Measurements from ENCODE around the gene HIPK2. TPM values are rescaled to one million over a fixed set of nuclear protein-coding genes. Genes with fewer than 3 reads are reported as not detected.

HIPK2 gene
- total and polyA plus RNA-seq, 3 experiments from 2014 or later, result 1.7 to 22.7 (median 21.2) TPM

DNA sequence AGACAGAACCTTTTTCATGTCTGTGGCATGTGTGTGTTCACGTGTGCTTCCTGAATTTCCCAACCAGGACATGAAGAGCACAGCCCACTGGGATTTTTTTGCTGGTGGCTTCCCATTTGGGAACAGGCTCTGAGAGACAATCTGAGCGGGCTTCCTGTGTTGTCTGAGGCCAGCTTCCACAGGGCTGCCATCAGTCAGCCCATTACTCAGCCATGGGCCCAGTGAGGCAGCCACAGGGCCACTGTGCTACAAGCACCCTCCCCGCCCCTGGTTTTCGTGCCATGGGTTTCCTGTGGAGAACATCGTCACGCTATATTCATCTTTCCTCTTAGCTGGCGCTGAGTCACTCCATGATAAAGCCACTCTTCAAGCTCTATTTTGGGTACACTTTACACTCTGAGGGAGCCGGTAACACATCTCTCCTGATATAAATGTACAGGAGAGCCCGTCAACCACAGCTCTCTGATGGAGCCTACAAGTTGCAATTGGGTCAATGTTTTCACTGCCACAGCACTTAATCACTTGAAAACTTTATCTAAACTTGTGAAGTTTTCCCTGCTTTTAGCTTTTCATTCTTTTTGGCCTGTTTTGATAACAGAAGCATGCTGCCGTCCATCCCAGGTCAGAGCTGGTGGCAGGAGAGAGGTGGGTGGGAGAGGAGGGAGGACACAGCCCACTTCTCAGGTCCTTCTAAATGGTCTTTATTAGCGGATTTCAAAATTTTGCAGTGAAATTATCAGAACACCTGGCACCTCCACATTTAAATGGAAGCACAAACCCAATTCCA lies 96.9 kb downstream of the HIPK2 start:
- Histone ChIP-seq H3K9me3 (ENCODE audit: low read length) (no peaks in the 10 kb centered on the region), H3K4me1 (ENCODE audit: insufficient read depth, low read length) (peaks cover 23% of the 10 kb centered on the region), H3K36me3 (ENCODE audit: insufficient read depth, low read length) (no peaks in the 10 kb centered on the region), H3K27ac (ENCODE audit: low read depth, low read length) (no peak overlapping the region), H3K27me3 (ENCODE audit: insufficient read depth, low read length, poor library complexity, severe bottlenecking) (no peaks in the 10 kb centered on the region), H3K4me3 (ENCODE audit: low read length) (no peak overlapping the region)
- peak overlapping the region in 6 of 8 donors; percentile 38 to 83 (median 62) for H3K27ac Mint-ChIP-seq
- DNase-seq, result peak in 2 of 5 donors; percentile 7 to 60
- peak overlapping the region; percentile 13 to 75 (median 39) for H3K4me3 Mint-ChIP-seq
- POLR2A ChIA-PET, result interaction anchor here (0.5 kb wide), 1 partner anchor 581 kb away, joined by 9 read pairs; no protein-coding TSS in a partner anchor
- peaks cover 0 to 3% (median 0%) of the 10 kb centered on the region in 5 donors for H3K9me3 Mint-ChIP-seq
- CTCF ChIA-PET, result interaction anchor here (1.4 kb wide), 1 partner anchor 35 kb away, joined by 5 read pairs; no protein-coding TSS in a partner anchor
- H3K27me3 Mint-ChIP-seq, result no peaks in the 10 kb centered on the region
- H3K36me3 Mint-ChIP-seq, result peaks cover 0 to 3% (median 2%) of the 10 kb centered on the region in 3 donors
- H3K4me1 Mint-ChIP-seq, result peaks cover 29 to 48% (median 47%) of the 10 kb centered on the region in 3 donors

DNA sequence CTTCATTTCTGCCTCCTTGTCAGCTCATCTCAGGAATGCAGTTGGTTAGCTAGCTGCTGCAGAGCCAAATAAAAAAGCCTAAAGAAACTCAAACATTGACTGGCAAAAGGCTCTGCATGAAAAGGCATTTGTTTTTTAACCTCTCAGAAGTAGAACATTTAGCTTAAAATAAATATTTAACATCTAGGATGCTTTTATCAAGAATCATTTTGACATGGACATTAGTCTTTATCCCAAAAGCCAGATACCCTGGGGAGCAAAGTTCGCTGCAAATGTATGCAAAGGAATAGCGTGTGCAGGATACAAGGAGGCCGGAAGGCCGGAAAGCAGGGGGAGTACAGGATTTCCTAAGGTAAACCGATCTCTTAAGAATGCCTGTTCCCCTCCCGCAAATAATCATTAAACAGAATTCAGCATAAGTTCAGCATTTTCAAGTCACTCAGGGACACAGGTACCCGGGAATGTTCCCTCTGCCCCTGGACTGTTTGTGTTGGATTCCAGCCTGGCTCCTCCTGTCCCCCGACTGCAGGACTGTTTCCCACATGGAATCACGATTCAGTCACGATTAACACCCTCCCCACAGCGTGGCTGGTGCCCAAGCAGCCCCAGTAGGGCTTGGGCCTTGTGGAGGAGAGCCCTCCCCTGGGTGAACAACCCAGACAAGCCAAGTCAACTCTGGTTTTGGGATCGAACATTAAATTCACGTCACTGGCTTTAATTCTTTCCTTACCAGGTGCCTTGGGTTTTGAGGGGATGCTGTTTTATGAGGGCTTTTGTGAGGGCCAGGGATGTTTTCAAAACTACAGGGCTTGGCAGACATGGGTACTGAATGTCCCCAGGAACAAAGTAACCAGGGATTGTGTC lies 97.8 kb downstream of the HIPK2 start:
- H3K27me3 Mint-ChIP-seq, result no peaks in the 10 kb centered on the region
- POLR2A ChIA-PET, result interaction anchor here (0.6 kb wide), 1 partner anchor 201 kb away, joined by 3 read pairs; no protein-coding TSS in a partner anchor
- H3K27ac Mint-ChIP-seq, result peak overlapping the region in 2 of 8 donors; percentile 38 to 51
- DNase-seq, result no peak
- Histone ChIP-seq H3K27me3 (ENCODE audit: insufficient read depth, low read length, poor library complexity, severe bottlenecking) (no peaks in the 10 kb centered on the region), H3K4me3 (ENCODE audit: low read length) (no peak overlapping the region), H3K9me3 (ENCODE audit: low read length) (no peaks in the 10 kb centered on the region), H3K36me3 (ENCODE audit: insufficient read depth, low read length) (no peaks in the 10 kb centered on the region), H3K27ac (ENCODE audit: low read depth, low read length) (no peak overlapping the region), H3K4me1 (ENCODE audit: insufficient read depth, low read length) (peaks cover 23% of the 10 kb centered on the region)
- CTCF ChIA-PET, result no interaction called here
- H3K9me3 Mint-ChIP-seq, result no peaks in the 10 kb centered on the region
- H3K4me3 Mint-ChIP-seq, result peak overlapping the region in 2 of 7 donors; percentile 39 to 71
- peaks cover 0 to 2% (median 2%) of the 10 kb centered on the region in 3 donors for H3K36me3 Mint-ChIP-seq
- H3K4me1 Mint-ChIP-seq, result peaks cover 36 to 57% (median 56%) of the 10 kb centered on the region in 3 donors

DNA sequence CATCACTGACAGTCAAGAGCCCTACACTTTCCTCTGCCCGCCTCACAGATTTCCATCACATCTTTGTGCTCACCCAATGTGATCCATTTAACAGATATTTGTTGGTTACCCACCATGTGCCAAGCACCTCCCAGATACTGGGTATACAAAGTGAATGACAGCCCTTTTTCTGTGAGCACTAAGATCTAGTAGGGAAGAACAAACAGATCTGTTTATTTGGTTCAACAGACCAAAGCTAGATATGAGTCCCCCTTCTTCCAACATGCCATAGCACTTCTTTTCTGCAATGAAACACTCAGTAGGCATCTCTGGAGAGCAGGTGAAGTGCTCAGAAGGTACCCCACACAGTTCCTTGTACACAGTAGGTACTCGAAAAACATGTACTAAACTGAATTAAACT lies 101.4 kb downstream of the HIPK2 start:
- peak overlapping the region in 1 of 8 donors; percentile 86 for H3K27ac Mint-ChIP-seq
- no peak for DNase-seq
- peaks cover 0 to 7% (median 4%) of the 10 kb centered on the region in 3 donors for H3K36me3 Mint-ChIP-seq
- H3K27ac ChIP-seq (ENCODE audit: low read depth, low read length), result no peak overlapping the region
- POLR2A ChIA-PET, result no interaction called here
- H3K27me3 ChIP-seq (ENCODE audit: insufficient read depth, low read length, poor library complexity, severe bottlenecking), result no peaks in the 10 kb centered on the region
- H3K9me3 ChIP-seq (ENCODE audit: low read length), result no peaks in the 10 kb centered on the region
- no peak overlapping the region for H3K4me3 Mint-ChIP-seq
- H3K36me3 ChIP-seq (ENCODE audit: insufficient read depth, low read length), result no peaks in the 10 kb centered on the region
- H3K4me3 ChIP-seq (ENCODE audit: low read length), result no peak overlapping the region
- CTCF ChIA-PET, result no interaction called here
- H3K9me3 Mint-ChIP-seq, result no peaks in the 10 kb centered on the region
- H3K27me3 Mint-ChIP-seq, result no peaks in the 10 kb centered on the region
- peaks cover 18 to 44% (median 38%) of the 10 kb centered on the region in 3 donors for H3K4me1 Mint-ChIP-seq
- peaks cover 2% of the 10 kb centered on the region for H3K4me1 ChIP-seq (ENCODE audit: insufficient read depth, low read length)

GRCh38 chr7:139675127-139676125 lies 102.4 kb downstream of the HIPK2 start:
- no peaks in the 10 kb centered on the region for H3K4me1 ChIP-seq (ENCODE audit: insufficient read depth, low read length)
- H3K4me3 ChIP-seq (ENCODE audit: low read length), result no peak overlapping the region
- ChIA-PET POLR2A (no interaction called here), CTCF (interaction anchor here (1.8 kb wide), 1 partner anchor 30 kb away, joined by 8 read pairs; no protein-coding TSS in a partner anchor)
- no peak for DNase-seq
- H3K36me3 ChIP-seq (ENCODE audit: insufficient read depth, low read length), result no peaks in the 10 kb centered on the region
- Mint-ChIP-seq H3K9me3 (no peaks in the 10 kb centered on the region), H3K36me3 (peaks cover 0 to 7% (median 4%) of the 10 kb centered on the region in 3 donors), H3K27ac (no peak overlapping the region), H3K27me3 (no peaks in the 10 kb centered on the region), H3K4me3 (peak overlapping the region in 1 of 7 donors; percentile 4), H3K4me1 (peaks cover 12 to 34% (median 28%) of the 10 kb centered on the region in 3 donors)
- no peak overlapping the region for H3K27ac ChIP-seq (ENCODE audit: low read depth, low read length)
- no peaks in the 10 kb centered on the region for H3K27me3 ChIP-seq (ENCODE audit: insufficient read depth, low read length, poor library complexity, severe bottlenecking)
- no peaks in the 10 kb centered on the region for H3K9me3 ChIP-seq (ENCODE audit: low read length)

DNA sequence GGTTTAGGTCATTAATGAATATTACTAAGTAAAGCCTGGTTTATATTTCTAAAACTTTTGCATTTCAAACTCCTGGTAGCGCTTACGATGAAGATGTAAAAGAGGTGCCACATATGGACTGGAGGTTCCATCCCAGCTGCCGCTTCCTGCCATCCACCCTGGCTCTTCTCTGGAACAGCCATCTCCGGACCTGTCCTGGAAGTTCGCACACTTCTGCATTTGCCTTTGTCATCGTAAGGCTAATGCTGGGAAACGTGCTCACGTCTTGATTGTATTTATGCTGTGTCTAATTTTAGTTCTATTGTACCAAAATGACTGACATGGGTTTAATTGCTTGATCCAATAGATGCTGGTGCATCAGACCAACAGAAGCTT lies 103.1 kb downstream of the HIPK2 start:
- CTCF ChIA-PET, result interaction anchor here (1.8 kb wide), 1 partner anchor 29 kb away, joined by 8 read pairs; no protein-coding TSS in a partner anchor
- Histone ChIP-seq H3K9me3 (ENCODE audit: low read length) (no peaks in the 10 kb centered on the region), H3K27ac (ENCODE audit: low read depth, low read length) (no peak overlapping the region), H3K4me1 (ENCODE audit: insufficient read depth, low read length) (no peaks in the 10 kb centered on the region), H3K27me3 (ENCODE audit: insufficient read depth, low read length, poor library complexity, severe bottlenecking) (no peaks in the 10 kb centered on the region), H3K4me3 (ENCODE audit: low read length) (no peak overlapping the region), H3K36me3 (ENCODE audit: insufficient read depth, low read length) (no peaks in the 10 kb centered on the region)
- no peak for DNase-seq
- Mint-ChIP-seq H3K4me3 (no peak overlapping the region), H3K36me3 (peaks cover 0 to 7% (median 4%) of the 10 kb centered on the region in 3 donors), H3K4me1 (peaks cover 12 to 37% (median 25%) of the 10 kb centered on the region in 3 donors), H3K27ac (no peak overlapping the region), H3K27me3 (no peaks in the 10 kb centered on the region), H3K9me3 (no peaks in the 10 kb centered on the region)
- POLR2A ChIA-PET, result no interaction called here

DNA sequence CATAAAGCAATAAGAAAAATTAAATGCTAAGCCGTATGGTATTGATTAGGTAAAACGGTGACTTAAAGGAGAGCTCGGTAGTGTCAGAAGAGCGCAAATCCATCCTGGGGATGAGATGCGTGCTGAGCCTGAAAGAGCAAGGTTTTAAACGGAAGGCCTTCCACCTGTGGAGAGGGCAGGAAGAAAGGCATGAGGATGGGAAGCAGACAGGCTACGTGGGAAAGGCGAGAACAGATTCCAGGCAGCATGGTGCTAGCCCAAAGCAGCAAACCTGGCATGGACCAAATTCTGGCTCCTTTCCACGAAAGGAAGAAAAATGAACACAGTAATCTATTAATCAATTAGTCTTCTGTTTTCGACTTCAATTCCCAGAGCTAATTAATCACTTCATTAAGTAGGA lies 103.5 kb downstream of the HIPK2 start:
- H3K9me3 ChIP-seq (ENCODE audit: low read length), result no peaks in the 10 kb centered on the region
- no peak overlapping the region for H3K4me3 ChIP-seq (ENCODE audit: low read length)
- H3K4me1 ChIP-seq (ENCODE audit: insufficient read depth, low read length), result no peaks in the 10 kb centered on the region
- Mint-ChIP-seq H3K27ac (no peak overlapping the region), H3K27me3 (no peaks in the 10 kb centered on the region), H3K36me3 (peaks cover 0 to 7% (median 4%) of the 10 kb centered on the region in 3 donors), H3K4me1 (peaks cover 12 to 41% (median 28%) of the 10 kb centered on the region in 3 donors), H3K4me3 (no peak overlapping the region), H3K9me3 (no peaks in the 10 kb centered on the region)
- no peaks in the 10 kb centered on the region for H3K36me3 ChIP-seq (ENCODE audit: insufficient read depth, low read length)
- no peaks in the 10 kb centered on the region for H3K27me3 ChIP-seq (ENCODE audit: insufficient read depth, low read length, poor library complexity, severe bottlenecking)
- CTCF ChIA-PET, result interaction anchor here (1.8 kb wide), 1 partner anchor 29 kb away, joined by 8 read pairs; no protein-coding TSS in a partner anchor
- no peak overlapping the region for H3K27ac ChIP-seq (ENCODE audit: low read depth, low read length)
- POLR2A ChIA-PET, result no interaction called here
- DNase-seq, result no peak

GRCh38 chr7:139673762-139674161 lies 104.0 kb downstream of the HIPK2 start:
- ChIA-PET POLR2A (no interaction called here), CTCF (interaction anchor here (1.8 kb wide), 1 partner anchor 28 kb away, joined by 8 read pairs; no protein-coding TSS in a partner anchor)
- peaks cover 0 to 7% (median 4%) of the 10 kb centered on the region in 3 donors for H3K36me3 Mint-ChIP-seq
- no peaks in the 10 kb centered on the region for H3K36me3 ChIP-seq (ENCODE audit: insufficient read depth, low read length)
- no peak overlapping the region for H3K27ac Mint-ChIP-seq
- H3K27me3 ChIP-seq (ENCODE audit: insufficient read depth, low read length, poor library complexity, severe bottlenecking), result no peaks in the 10 kb centered on the region
- no peaks in the 10 kb centered on the region for H3K9me3 Mint-ChIP-seq
- H3K4me1 ChIP-seq (ENCODE audit: insufficient read depth, low read length), result no peaks in the 10 kb centered on the region
- no peak for DNase-seq
- H3K27me3 Mint-ChIP-seq, result no peaks in the 10 kb centered on the region
- peaks cover 12 to 47% (median 33%) of the 10 kb centered on the region in 3 donors for H3K4me1 Mint-ChIP-seq
- no peaks in the 10 kb centered on the region for H3K9me3 ChIP-seq (ENCODE audit: low read length)
- H3K27ac ChIP-seq (ENCODE audit: low read depth, low read length), result no peak overlapping the region
- no peak overlapping the region for H3K4me3 ChIP-seq (ENCODE audit: low read length)
- no peak overlapping the region for H3K4me3 Mint-ChIP-seq
